HCT116 (cell line): ENCODE measurements around the gene TAS2R41. TPM values are rescaled to one million over a fixed set of nuclear protein-coding genes. Genes with fewer than 3 reads are reported as not detected.

Experiments used
- ATAC-seq: fragments of 200-7000 bp; cut with Tn5 transposase; 2 replicates; pipeline ENCODE4 v1.9.1; 2020; ENCODE audit warnings: mild to moderate bottlenecking, moderate library complexity
- BruUV-seq: library from RNA; stranded (reverse); fragments of 400-500 nt; replicated peaks from 2 replicates; lab custom pipeline; 2021; lab: Mats Ljungman, UMichigan
- CTCF ChIA-PET: fragments of 300-600 bp; sonication (Branson Sonifier 250); formaldehyde crosslinking; loops from one replicate; lab custom pipeline; 2021; ENCODE audit warnings: antibody characterized with exemption; lab: Charles Lee
- POLR2A ChIA-PET: fragments of 300-600, 350-600 bp; sonication (Branson Sonifier 250); formaldehyde crosslinking; loops from one replicate; lab custom pipeline; 2021; ENCODE audit warnings: antibody characterized with exemption; lab: Charles Lee
- RAD21 ChIA-PET, 2 experiments: fragments of 300-600 bp; sonication (Branson Sonifier 250); formaldehyde crosslinking; loops; one replicate each; lab custom pipeline; 2023; ENCODE audit warnings: low total read pairs in 2 of 2; ENCODE audit not compliant: uncharacterized antibody in 2 of 2, unreplicated experiment in 2 of 2, low non-redundant PET in 1 of 2; lab: Charles Lee
- DNase-seq: peaks from one replicate; pipeline ENCODE4 v3.0.0-alpha.2; 2010; ENCODE audit warnings: low read depth, low spot score
- H2AFZ ChIP-seq: fragments of 200-600 bp; shearing (Covaris generic), sonication (generic); 2 replicates; pipeline ENCODE4 v1.6.1; 2017; ENCODE audit warnings: low read depth, mixed run types, mixed read lengths, antibody characterized with exemption, low read length; ENCODE audit not compliant: poor library complexity, severe bottlenecking
- H3K27ac ChIP-seq: 2 replicates; pipeline ENCODE4 v1.5.1; 2012; ENCODE audit warnings: low read depth, low read length
- H3K27me3 ChIP-seq: fragments of 200-600 bp; sonication (generic); 2 replicates; pipeline ENCODE4 v1.6.1; 2016; ENCODE audit warnings: mixed run types, low read length, mixed read lengths; ENCODE audit not compliant: insufficient read depth
- H3K36me3 ChIP-seq, 2 experiments: fragments of 200-500 bp in 1 of 2; fragments of 200-600 bp in 1 of 2; sonication (Bioruptor generic) in 1 of 2; sonication (generic) in 1 of 2; 2 replicates each; pipeline versions ENCODE4 v1.5.1 to v1.6.1; 2014 to 2016; ENCODE audit warnings: low read length in 2 of 2, inconsistent platforms in 1 of 2, mixed read lengths in 1 of 2, mixed run types in 1 of 2; ENCODE audit not compliant: insufficient read depth in 2 of 2, control insufficient read depth in 1 of 2
- H3K4me1 ChIP-seq, 2 experiments: fragments of 200-600 bp in 1 of 2; sonication (generic) in 1 of 2; 2 replicates each; pipeline versions ENCODE4 v1.5.1 to v1.6.1; 2012 to 2017; ENCODE audit warnings: low read length in 2 of 2, inconsistent platforms in 1 of 2, mild to moderate bottlenecking in 1 of 2, mixed read lengths in 1 of 2, mixed run types in 1 of 2, moderate library complexity in 1 of 2; ENCODE audit not compliant: insufficient read depth in 2 of 2, control insufficient read depth in 1 of 2
- H3K4me2 ChIP-seq: fragments of 200-600 bp; sonication (generic); 2 replicates; pipeline ENCODE4 v1.6.1; 2017; ENCODE audit warnings: mixed run types, low read length, mixed read lengths
- H3K4me3 ChIP-seq, 2 experiments: fragments of 200-600 bp in 1 of 2; sonication (generic) in 1 of 2; replicated peaks in 1 of 2; 2 replicates each; pipeline ENCODE4 v1.5.1; 2011 to 2016; ENCODE audit warnings: low read length in 2 of 2, control low read depth in 1 of 2, low read depth in 1 of 2, mild to moderate bottlenecking in 1 of 2, mixed read lengths in 1 of 2, mixed run types in 1 of 2
- H3K79me2 ChIP-seq: fragments of 200-600 bp; sonication (generic); 2 replicates; pipeline ENCODE4 v1.6.1; 2017; ENCODE audit warnings: mild to moderate bottlenecking, mixed run types, low read length, moderate library complexity, mixed read lengths; ENCODE audit not compliant: insufficient read depth
- H3K9ac ChIP-seq: fragments of 200-600 bp; sonication (generic); 2 replicates; pipeline ENCODE4 v1.6.1; 2016; ENCODE audit warnings: low read length, mixed read lengths
- H3K9me2 ChIP-seq: fragments of 200-600 bp; sonication (generic), shearing (Covaris generic); 2 replicates; pipeline ENCODE4 v1.6.1; 2017; ENCODE audit warnings: mixed run types, mild to moderate bottlenecking, moderate library complexity; ENCODE audit not compliant: insufficient read depth
- H3K9me3 ChIP-seq, 2 experiments: fragments of 200-500 bp in 1 of 2; fragments of 200-600 bp in 1 of 2; sonication (Bioruptor generic) in 1 of 2; sonication (generic) in 1 of 2; 2 replicates each; pipeline ENCODE4 v1.6.1; 2014 to 2017; ENCODE audit warnings: low read length in 2 of 2, mixed read lengths in 2 of 2, inconsistent platforms in 1 of 2, low read depth in 1 of 2, mild to moderate bottlenecking in 1 of 2, mixed run types in 1 of 2, moderate library complexity in 1 of 2; ENCODE audit not compliant: control insufficient read depth in 1 of 2, insufficient read depth in 1 of 2
- H4K20me1 ChIP-seq: fragments of 200-600 bp; sonication (generic), shearing (Covaris generic); 2 replicates; pipeline ENCODE4 v1.6.1; 2017; ENCODE audit warnings: mixed run types, mild to moderate bottlenecking, moderate library complexity; ENCODE audit not compliant: insufficient read depth
- ATF3 ChIP-seq: IDR thresholded peaks from 2 replicates; pipeline ENCODE4 v1.6.1; 2012
- CTCF ChIP-seq, 3 experiments: fragments of 200-600 bp in 1 of 3; sonication (generic) in 1 of 3; IDR thresholded peaks in 2 of 3; conservative IDR thresholded peaks in 1 of 3; 2 replicates each; pipeline ENCODE4 v1.5.1; 2012 to 2017; ENCODE audit warnings: low read depth in 2 of 3, low read length in 2 of 3, antibody characterized with exemption in 1 of 3, borderline replicate concordance in 1 of 3, control low read depth in 1 of 3, mild to moderate bottlenecking in 1 of 3, mixed read lengths in 1 of 3, mixed run types in 1 of 3, moderate library complexity in 1 of 3; ENCODE audit not compliant: insufficient read depth in 1 of 3
- ELF1 ChIP-seq: IDR thresholded peaks from 2 replicates; pipeline ENCODE4 v1.6.1; 2012; ENCODE audit warnings: low read depth, borderline replicate concordance
- JUND ChIP-seq: IDR thresholded peaks from 2 replicates; pipeline ENCODE4 v1.6.1; 2012
- MAX ChIP-seq: IDR thresholded peaks from 2 replicates; pipeline ENCODE4 v1.6.1; 2012
- POLR2AphosphoS5 ChIP-seq: IDR thresholded peaks from 2 replicates; pipeline ENCODE4 v1.6.1; 2011; ENCODE audit warnings: mild to moderate bottlenecking, low read depth, low read length, moderate library complexity
- RAD21 ChIP-seq: IDR thresholded peaks from 2 replicates; pipeline ENCODE4 v1.6.1; 2012; ENCODE audit warnings: low read depth, mild to moderate bottlenecking
- SP1 ChIP-seq: IDR thresholded peaks from 2 replicates; pipeline ENCODE4 v1.6.1; 2012; ENCODE audit warnings: low read depth
- SRF ChIP-seq: IDR thresholded peaks from 2 replicates; pipeline ENCODE4 v1.6.1; 2012; ENCODE audit warnings: low read depth
- ZBTB33 ChIP-seq: IDR thresholded peaks from 2 replicates; pipeline ENCODE4 v1.6.1; 2011; ENCODE audit warnings: mild to moderate bottlenecking, low read length, moderate library complexity; ENCODE audit not compliant: insufficient replicate concordance; ENCODE audit errors: extremely low read depth
- ZNF274 ChIP-seq: fragments of 200-500 bp; sonication (Bioruptor generic); IDR thresholded peaks from 2 replicates; pipeline ENCODE4 v1.6.1; 2014; ENCODE audit warnings: mild to moderate bottlenecking, low read depth, low read length, inconsistent platforms
- intact Hi-C: fragments of 100-400 bp; cut with micrococcal nuclease; formaldehyde crosslinking; loops from 2 replicates; pipeline ENCODE4 v1.10.0; 2022
- total RNA-seq: library from RNA; stranded (reverse); gene quantifications from one replicate; pipeline ENCODE4 v1.2.1, GENCODE V29; 2021; ENCODE audit not compliant: unreplicated experiment

The TAS2R41 gene
- total RNA-seq, 1 experiment from 2014 or later, result not detected

GRCh38 chr7:143512488-143513340 lies 35.0 kb downstream of the TAS2R41 start:
- no peak overlapping the region for H3K4me2 ChIP-seq
- no peaks in the 10 kb centered on the region for H3K4me1 ChIP-seq
- H3K9ac ChIP-seq, result no peak overlapping the region
- no peaks in the 10 kb centered on the region for H3K79me2 ChIP-seq
- RAD21 ChIA-PET, result no interaction called here
- intact Hi-C loops, result no loop called here
- DNase-seq (no peak), ATAC-seq (no peak)
- CTCF ChIA-PET, result no interaction called here
- H3K9me2 ChIP-seq, result no peaks in the 10 kb centered on the region
- H3K27ac ChIP-seq, result no peak overlapping the region
- no peaks in the 10 kb centered on the region for H4K20me1 ChIP-seq
- no TSS peak for BruUV-seq
- no peak overlapping the region for H2AFZ ChIP-seq
- H3K27me3 ChIP-seq, result no peaks in the 10 kb centered on the region
- no peaks in the 10 kb centered on the region for H3K36me3 ChIP-seq
- no peak for TF ChIP-seq JUND
- H3K4me3 ChIP-seq, result no peak overlapping the region
- POLR2A ChIA-PET, result no interaction called here
- H3K9me3 ChIP-seq, result no peaks in the 10 kb centered on the region

- intact Hi-C loops, result no loop called here
- no peaks in the 10 kb centered on the region for H3K27me3 ChIP-seq
- H3K79me2 ChIP-seq, result no peaks in the 10 kb centered on the region
- TF ChIP-seq SRF (no peak), RAD21 (no peak), ZNF274 (no peak), ELF1 (no peak), ATF3 (no peak), ZBTB33 (no peak), SP1 (no peak), MAX (no peak), CTCF (IDR thresholded peaks at IDR 0.05 in 2 of 3, conservative IDR thresholded peaks at IDR 0.05 in 1 of 3; ENCODE audit: borderline replicate concordance in 1 of 3, insufficient read depth in 1 of 3, low read depth in 2 of 3, low read length in 2 of 3) (no peak), POLR2AphosphoS5 (no peak)
- H3K4me2 ChIP-seq, result no peak overlapping the region
- no peaks in the 10 kb centered on the region for H3K36me3 ChIP-seq
- ATAC-seq (no peak), DNase-seq (no peak)
- H3K9me3 ChIP-seq, result no peaks in the 10 kb centered on the region
- BruUV-seq, result no TSS peak
- CTCF ChIA-PET, result no interaction called here
- H3K9me2 ChIP-seq, result no peaks in the 10 kb centered on the region
- RAD21 ChIA-PET, result no interaction called here
- no peak overlapping the region for H2AFZ ChIP-seq
- H3K4me3 ChIP-seq, result no peak overlapping the region
- no peaks in the 10 kb centered on the region for H3K4me1 ChIP-seq
- no peak overlapping the region for H3K27ac ChIP-seq
- H4K20me1 ChIP-seq, result no peaks in the 10 kb centered on the region
- H3K9ac ChIP-seq, result no peak overlapping the region
- POLR2A ChIA-PET, result no interaction called here
These were observed 36.8 kb downstream of the TAS2R41 start for GRCh38 chr7:143514487-143514886.
